Cerebellar cortex (tissue), 1 donor: Measurements from ENCODE around the gene TAP1.

ENCODE experiments used
- DNase-seq: peaks from one replicate; pipeline ENCODE4 v3.0.0-alpha.2; 2015; ENCODE audit warnings: low spot score

TAP1 gene

GRCh38 chr6:32803416-32803815, 50.1 kb downstream of the TAP1 start:
- DNase-seq, result no peak

- DNase-seq, result no peak
These were observed 53.8 kb downstream of the TAP1 start for GRCh38 chr6:32799740-32800139.

- no peak for DNase-seq
These were observed 54.3 kb downstream of the TAP1 start for GRCh38 chr6:32799168-32799567.

- DNase-seq, result peak; percentile 62
These were observed 56.4 kb downstream of the TAP1 start for GRCh38 chr6:32796848-32797776.
